HEK293 (cell line): ENCODE results near the gene PALS2.
A peak's percentile ranks its signal among the peaks of the same experiment; 100 is the strongest.

ENCODE experiments used
- CTCF ChIA-PET: fragments of 350-600 bp; formaldehyde crosslinking; extraction: SDS; loops from one replicate; lab custom pipeline; 2021; ENCODE audit warnings: antibody characterized with exemption; lab: Yijun Ruan, JAX
- POLR2A ChIA-PET: fragments of 300-600 bp; formaldehyde crosslinking; extraction: SDS; loops from one replicate; lab custom pipeline; 2020; ENCODE audit warnings: antibody characterized with exemption, inconsistent platforms; lab: Yijun Ruan, JAX
- H3K27ac ChIP-seq: fragments of 200-500 bp; sonication (Bioruptor generic); 2 replicates; pipeline ENCODE4 v1.5.1; 2014; ENCODE audit warnings: low read depth, low read length, control low read depth, inconsistent platforms; ENCODE audit errors: extremely low read depth
- H3K36me3 ChIP-seq, 2 experiments: fragments of 200-500 bp in 1 of 2; sonication (Bioruptor generic) in 1 of 2; 1 replicate in 1 of 2; 2 replicates in 1 of 2; pipeline ENCODE4 v1.5.1; 2014 to 2017; ENCODE audit warnings: inconsistent platforms in 2 of 2, low read length in 2 of 2; ENCODE audit not compliant: control insufficient read depth in 2 of 2, insufficient read depth in 1 of 2
- H3K4me1 ChIP-seq: fragments of 200-500 bp; sonication (Bioruptor generic); 2 replicates; pipeline ENCODE4 v1.5.1; 2014; ENCODE audit warnings: mild to moderate bottlenecking, low read length, inconsistent platforms; ENCODE audit not compliant: control insufficient read depth, insufficient read depth
- H3K4me3 ChIP-seq: 2 replicates; pipeline ENCODE4 v1.5.1; 2011; ENCODE audit warnings: low read depth, mild to moderate bottlenecking, control low read depth, low read length, moderate library complexity
- H3K9me3 ChIP-seq: fragments of 200-500 bp; sonication (Bioruptor generic); 2 replicates; pipeline ENCODE4 v1.5.1; 2014; ENCODE audit warnings: low read depth, low read length, inconsistent platforms; ENCODE audit not compliant: control insufficient read depth, insufficient read depth
- EGR2 ChIP-seq: fragments of 450-650 bp; formaldehyde crosslinking; IDR thresholded peaks from 2 replicates; pipeline ENCODE4 v1.5.1; 2016; ENCODE audit warnings: low read depth, missing biosample characterization, missing genetic modification characterization
- FEZF1 ChIP-seq: fragments of 450-650 bp; formaldehyde crosslinking; IDR thresholded peaks from 2 replicates; pipeline ENCODE4 v1.5.1; 2016; ENCODE audit warnings: missing biosample characterization, missing genetic modification characterization
- GLI4 ChIP-seq: fragments of 450-650 bp; formaldehyde crosslinking; IDR thresholded peaks from 2 replicates; pipeline ENCODE4 v1.5.1; 2016; ENCODE audit warnings: missing biosample characterization, missing genetic modification characterization
- IKZF3 ChIP-seq: fragments of 450-650 bp; IDR thresholded peaks from 2 replicates; pipeline ENCODE4 v1.5.0; 2018; ENCODE audit warnings: missing biosample characterization, mild to moderate bottlenecking, missing genetic modification characterization, moderate library complexity
- RBAK ChIP-seq: fragments of 450-650 bp; formaldehyde crosslinking; IDR thresholded peaks from 2 replicates; pipeline ENCODE4 v1.5.1; 2016; ENCODE audit warnings: missing biosample characterization, missing genetic modification characterization
- SCRT2 ChIP-seq: fragments of 450-650 bp; formaldehyde crosslinking; IDR thresholded peaks from 2 replicates; pipeline ENCODE4 v1.5.1; 2016; ENCODE audit warnings: missing biosample characterization, missing genetic modification characterization
- WT1 ChIP-seq: fragments of 450-650 bp; formaldehyde crosslinking; IDR thresholded peaks from 2 replicates; pipeline ENCODE4 v1.5.1; 2016; ENCODE audit warnings: missing biosample characterization, missing genetic modification characterization
- ZFHX2 ChIP-seq: fragments of 450-650 bp; formaldehyde crosslinking; conservative IDR thresholded peaks from 2 replicates; pipeline ENCODE4 v1.5.1; 2016; ENCODE audit warnings: missing biosample characterization, missing genetic modification characterization
- ZIC2 ChIP-seq: fragments of 450-650 bp; formaldehyde crosslinking; IDR thresholded peaks from 2 replicates; pipeline ENCODE4 v1.5.1; 2016; ENCODE audit warnings: missing biosample characterization, missing genetic modification characterization
- ZNF10 ChIP-seq: fragments of 450-650 bp; formaldehyde crosslinking; IDR thresholded peaks from 2 replicates; pipeline ENCODE4 v1.5.1; 2017; ENCODE audit warnings: missing biosample characterization, missing genetic modification characterization
- ZNF112 ChIP-seq: fragments of 450-650 bp; formaldehyde crosslinking; IDR thresholded peaks from 2 replicates; pipeline ENCODE4 v1.5.0; 2017; ENCODE audit warnings: missing biosample characterization, missing genetic modification characterization
- ZNF114 ChIP-seq: fragments of 450-650 bp; formaldehyde crosslinking; IDR thresholded peaks from 2 replicates; pipeline ENCODE4 v1.5.0; 2017; ENCODE audit warnings: missing biosample characterization, missing genetic modification characterization
- ZNF133 ChIP-seq: fragments of 450-650 bp; formaldehyde crosslinking; IDR thresholded peaks from 2 replicates; pipeline ENCODE4 v1.5.1; 2016; ENCODE audit warnings: missing biosample characterization, missing genetic modification characterization
- ZNF223 ChIP-seq: fragments of 450-650 bp; formaldehyde crosslinking; IDR thresholded peaks from 2 replicates; pipeline ENCODE4 v1.5.1; 2016; ENCODE audit warnings: missing biosample characterization, missing genetic modification characterization
- ZNF23 ChIP-seq: fragments of 450-650 bp; formaldehyde crosslinking; IDR thresholded peaks from 2 replicates; pipeline ENCODE4 v1.5.1; 2016; ENCODE audit warnings: missing biosample characterization, missing genetic modification characterization, borderline replicate concordance
- ZNF311 ChIP-seq: fragments of 450-650 bp; formaldehyde crosslinking; IDR thresholded peaks from 2 replicates; pipeline ENCODE4 v1.5.1; 2017; ENCODE audit warnings: missing biosample characterization, missing genetic modification characterization, borderline replicate concordance
- ZNF366 ChIP-seq: fragments of 450-650 bp; formaldehyde crosslinking; conservative IDR thresholded peaks from 2 replicates; pipeline ENCODE4 v1.5.1; 2016; ENCODE audit warnings: missing biosample characterization, missing genetic modification characterization
- ZNF433 ChIP-seq: fragments of 450-650 bp; formaldehyde crosslinking; IDR thresholded peaks from 2 replicates; pipeline ENCODE4 v1.5.1; 2016; ENCODE audit warnings: missing biosample characterization, missing genetic modification characterization, low read depth
- ZNF501 ChIP-seq: fragments of 450-650 bp; formaldehyde crosslinking; IDR thresholded peaks from 2 replicates; pipeline ENCODE4 v1.5.1; 2016; ENCODE audit warnings: missing biosample characterization, missing genetic modification characterization
- ZNF514 ChIP-seq: fragments of 450-650 bp; formaldehyde crosslinking; IDR thresholded peaks from 2 replicates; pipeline ENCODE4 v1.5.1; 2016; ENCODE audit warnings: missing biosample characterization, missing genetic modification characterization
- ZNF548 ChIP-seq: fragments of 450-650 bp; formaldehyde crosslinking; IDR thresholded peaks from 2 replicates; pipeline ENCODE4 v1.5.1; 2016; ENCODE audit warnings: missing biosample characterization, missing genetic modification characterization
- ZNF555 ChIP-seq: fragments of 450-650 bp; formaldehyde crosslinking; conservative IDR thresholded peaks from 2 replicates; pipeline ENCODE4 v1.5.1; 2017; ENCODE audit warnings: missing biosample characterization, mild to moderate bottlenecking, missing genetic modification characterization, inconsistent platforms
- ZNF624 ChIP-seq: fragments of 450-650 bp; formaldehyde crosslinking; IDR thresholded peaks from 2 replicates; pipeline ENCODE4 v1.5.1; 2017; ENCODE audit warnings: missing biosample characterization, missing genetic modification characterization
- ZNF792 ChIP-seq: fragments of 450-650 bp; formaldehyde crosslinking; IDR thresholded peaks from 2 replicates; pipeline ENCODE4 v1.5.1; 2016; ENCODE audit warnings: missing biosample characterization, missing genetic modification characterization
- ZSCAN16 ChIP-seq: fragments of 450-650 bp; formaldehyde crosslinking; IDR thresholded peaks from 2 replicates; pipeline ENCODE4 v1.5.1; 2016; ENCODE audit warnings: missing biosample characterization, missing genetic modification characterization
- TF ChIP-seq, protein P1 (sequence below): fragments of 450-650 bp; formaldehyde crosslinking; IDR thresholded peaks from 2 replicates; pipeline ENCODE4 v1.5.1; 2016; ENCODE audit warnings: missing biosample characterization, missing genetic modification characterization
- TF ChIP-seq, protein P2 (sequence below): fragments of 450-650 bp; IDR thresholded peaks from 2 replicates; pipeline ENCODE4 v1.5.1; 2018; ENCODE audit warnings: missing biosample characterization, mild to moderate bottlenecking, missing genetic modification characterization
- TF ChIP-seq, protein P3 (sequence below): fragments of 450-650 bp; formaldehyde crosslinking; IDR thresholded peaks from 2 replicates; pipeline ENCODE4; 2016; ENCODE audit warnings: missing biosample characterization, missing genetic modification characterization
- TF ChIP-seq, protein P4 (sequence below): fragments of 450-650 bp; formaldehyde crosslinking; IDR thresholded peaks from 2 replicates; pipeline ENCODE4 v1.5.1; 2017; ENCODE audit warnings: missing biosample characterization, missing genetic modification characterization
- TF ChIP-seq, protein P5 (sequence below): fragments of 450-650 bp; formaldehyde crosslinking; IDR thresholded peaks from 2 replicates; pipeline ENCODE4 v1.5.1; 2017; ENCODE audit warnings: missing biosample characterization, missing genetic modification characterization
- TF ChIP-seq, protein P6 (sequence below): fragments of 450-650 bp; formaldehyde crosslinking; IDR thresholded peaks from 2 replicates; pipeline ENCODE4 v1.5.1; 2016; ENCODE audit warnings: missing biosample characterization, missing genetic modification characterization, borderline replicate concordance

Gene PALS2

DNA sequence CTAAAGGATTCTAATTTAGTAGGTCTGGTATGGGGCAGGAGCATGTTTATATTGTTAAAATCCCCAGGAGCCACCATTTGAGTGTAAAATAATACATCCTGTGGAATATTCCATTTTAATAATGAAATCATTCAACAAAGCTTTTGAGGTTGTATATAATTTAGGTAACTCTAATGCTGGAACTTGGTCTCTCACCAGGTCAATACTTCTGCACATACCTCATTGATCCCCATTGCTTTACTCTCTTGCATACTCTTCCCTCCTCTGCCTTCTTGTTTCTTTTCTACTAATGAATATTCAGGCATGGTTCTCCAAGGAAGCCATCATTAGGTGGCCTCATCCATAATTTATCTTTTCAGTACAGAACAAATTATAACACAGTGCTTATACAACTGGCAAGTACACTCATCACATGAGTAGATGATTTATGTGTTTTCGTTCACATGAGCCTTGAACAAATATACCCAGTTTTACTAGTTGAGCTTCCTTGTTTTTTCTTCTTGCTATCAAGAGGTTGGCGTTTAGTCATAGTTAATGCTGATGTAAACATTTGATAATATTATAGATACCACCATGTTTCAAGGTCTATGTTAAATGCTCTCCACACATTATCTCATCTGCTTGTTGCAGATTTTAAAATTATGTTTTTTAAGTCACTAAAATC lies 7.2 kb downstream of the PALS2 start (continued):
- TF ChIP-seq IKZF3 (tag by site-specific recombination) (no peak), ZNF514 (no peak), ZNF792 (tag by site-specific recombination) (no peak), EGR2 (no peak), WT1 (no peak), ZSCAN16 (tag by site-specific recombination) (no peak), RBAK (tag by site-specific recombination) (no peak), ZNF555 (no peak), ZNF501 (tag by site-specific recombination) (no peak), ZFHX2 (tag by site-specific recombination) (no peak), ZNF114 (no peak), SCRT2 (tag by site-specific recombination) (0 out of 2 replicates have a peak, but pooled peaks have one; percentile 21), ZNF23 (no peak), GLI4 (tag by site-specific recombination) (no peak), ZNF112 (tag by site-specific recombination) (no peak), ZIC2 (tag by site-specific recombination) (no peak)
- TF ChIP-seq, protein P1, sequence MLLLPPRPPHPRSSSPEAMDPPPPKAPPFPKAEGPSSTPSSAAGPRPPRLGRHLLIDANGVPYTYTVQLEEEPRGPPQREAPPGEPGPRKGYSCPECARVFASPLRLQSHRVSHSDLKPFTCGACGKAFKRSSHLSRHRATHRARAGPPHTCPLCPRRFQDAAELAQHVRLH (tag by site-specific recombination) = no peak
- TF ChIP-seq, protein P2, sequence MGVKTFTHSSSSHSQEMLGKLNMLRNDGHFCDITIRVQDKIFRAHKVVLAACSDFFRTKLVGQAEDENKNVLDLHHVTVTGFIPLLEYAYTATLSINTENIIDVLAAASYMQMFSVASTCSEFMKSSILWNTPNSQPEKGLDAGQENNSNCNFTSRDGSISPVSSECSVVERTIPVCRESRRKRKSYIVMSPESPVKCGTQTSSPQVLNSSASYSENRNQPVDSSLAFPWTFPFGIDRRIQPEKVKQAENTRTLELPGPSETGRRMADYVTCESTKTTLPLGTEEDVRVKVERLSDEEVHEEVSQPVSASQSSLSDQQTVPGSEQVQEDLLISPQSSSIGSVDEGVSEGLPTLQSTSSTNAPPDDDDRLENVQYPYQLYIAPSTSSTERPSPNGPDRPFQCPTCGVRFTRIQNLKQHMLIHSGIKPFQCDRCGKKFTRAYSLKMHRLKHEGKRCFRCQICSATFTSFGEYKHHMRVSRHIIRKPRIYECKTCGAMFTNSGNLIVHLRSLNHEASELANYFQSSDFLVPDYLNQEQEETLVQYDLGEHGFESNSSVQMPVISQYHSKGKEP (tag by site-specific recombination) = no peak
- TF ChIP-seq, protein P3, sequence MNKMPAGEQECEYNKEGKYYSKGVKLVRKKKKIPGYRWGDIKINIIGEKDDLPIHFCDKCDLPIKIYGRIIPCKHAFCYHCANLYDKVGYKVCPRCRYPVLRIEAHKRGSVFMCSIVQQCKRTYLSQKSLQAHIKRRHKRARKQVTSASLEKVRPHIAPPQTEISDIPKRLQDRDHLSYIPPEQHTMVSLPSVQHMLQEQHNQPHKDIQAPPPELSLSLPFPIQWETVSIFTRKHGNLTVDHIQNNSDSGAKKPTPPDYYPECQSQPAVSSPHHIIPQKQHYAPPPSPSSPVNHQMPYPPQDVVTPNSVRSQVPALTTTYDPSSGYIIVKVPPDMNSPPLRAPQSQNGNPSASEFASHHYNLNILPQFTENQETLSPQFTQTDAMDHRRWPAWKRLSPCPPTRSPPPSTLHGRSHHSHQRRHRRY (tag by site-specific recombination) = no peak
- TF ChIP-seq, protein P4, sequence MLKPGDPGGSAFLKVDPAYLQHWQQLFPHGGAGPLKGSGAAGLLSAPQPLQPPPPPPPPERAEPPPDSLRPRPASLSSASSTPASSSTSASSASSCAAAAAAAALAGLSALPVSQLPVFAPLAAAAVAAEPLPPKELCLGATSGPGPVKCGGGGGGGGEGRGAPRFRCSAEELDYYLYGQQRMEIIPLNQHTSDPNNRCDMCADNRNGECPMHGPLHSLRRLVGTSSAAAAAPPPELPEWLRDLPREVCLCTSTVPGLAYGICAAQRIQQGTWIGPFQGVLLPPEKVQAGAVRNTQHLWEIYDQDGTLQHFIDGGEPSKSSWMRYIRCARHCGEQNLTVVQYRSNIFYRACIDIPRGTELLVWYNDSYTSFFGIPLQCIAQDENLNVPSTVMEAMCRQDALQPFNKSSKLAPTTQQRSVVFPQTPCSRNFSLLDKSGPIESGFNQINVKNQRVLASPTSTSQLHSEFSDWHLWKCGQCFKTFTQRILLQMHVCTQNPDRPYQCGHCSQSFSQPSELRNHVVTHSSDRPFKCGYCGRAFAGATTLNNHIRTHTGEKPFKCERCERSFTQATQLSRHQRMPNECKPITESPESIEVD (tag by site-specific recombination) = peak; percentile 81
- TF ChIP-seq, protein P5, sequence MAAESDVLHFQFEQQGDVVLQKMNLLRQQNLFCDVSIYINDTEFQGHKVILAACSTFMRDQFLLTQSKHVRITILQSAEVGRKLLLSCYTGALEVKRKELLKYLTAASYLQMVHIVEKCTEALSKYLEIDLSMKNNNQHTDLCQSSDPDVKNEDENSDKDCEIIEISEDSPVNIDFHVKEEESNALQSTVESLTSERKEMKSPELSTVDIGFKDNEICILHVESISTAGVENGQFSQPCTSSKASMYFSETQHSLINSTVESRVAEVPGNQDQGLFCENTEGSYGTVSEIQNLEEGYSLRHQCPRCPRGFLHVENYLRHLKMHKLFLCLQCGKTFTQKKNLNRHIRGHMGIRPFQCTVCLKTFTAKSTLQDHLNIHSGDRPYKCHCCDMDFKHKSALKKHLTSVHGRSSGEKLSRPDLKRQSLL (tag by site-specific recombination) = no peak
- TF ChIP-seq, all 188 proteins: peak for 19

DNA sequence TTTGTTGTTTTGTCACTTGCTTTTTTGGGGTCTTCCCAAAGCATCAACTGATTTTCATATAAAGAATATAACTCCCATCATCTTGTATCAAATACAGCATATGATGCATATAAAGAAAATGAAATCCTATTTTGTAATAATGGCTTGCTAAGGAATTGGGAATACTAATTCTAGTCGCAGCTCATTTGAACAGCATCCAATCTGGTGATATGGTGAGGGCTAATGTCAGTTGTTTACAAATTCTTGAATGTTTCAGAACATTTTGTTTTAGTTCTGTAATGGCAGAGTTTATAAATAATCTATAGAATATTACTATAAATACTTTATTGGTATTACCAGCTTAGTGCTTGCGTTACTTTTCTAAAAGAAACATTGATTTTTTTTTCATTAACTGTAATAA lies 8.9 kb downstream of the PALS2 start:
- CTCF ChIA-PET = interaction anchor here (1.1 to 1.3 kb wide), 2 partner anchors 11 to 82 kb away, joined by 3 read pairs; no protein-coding TSS in a partner anchor
- no peaks in the 10 kb centered on the region for H3K36me3 ChIP-seq
- no peak overlapping the region for H3K27ac ChIP-seq
- H3K4me1 ChIP-seq = peaks cover 19% of the 10 kb centered on the region; the same call in 1 of the 2 replicates
- H3K4me3 ChIP-seq = no peak overlapping the region
- POLR2A ChIA-PET = no interaction called here
- H3K9me3 ChIP-seq = no peaks in the 10 kb centered on the region
- TF ChIP-seq ZNF433 (tag by site-specific recombination) = no peak
- TF ChIP-seq, protein P6, sequence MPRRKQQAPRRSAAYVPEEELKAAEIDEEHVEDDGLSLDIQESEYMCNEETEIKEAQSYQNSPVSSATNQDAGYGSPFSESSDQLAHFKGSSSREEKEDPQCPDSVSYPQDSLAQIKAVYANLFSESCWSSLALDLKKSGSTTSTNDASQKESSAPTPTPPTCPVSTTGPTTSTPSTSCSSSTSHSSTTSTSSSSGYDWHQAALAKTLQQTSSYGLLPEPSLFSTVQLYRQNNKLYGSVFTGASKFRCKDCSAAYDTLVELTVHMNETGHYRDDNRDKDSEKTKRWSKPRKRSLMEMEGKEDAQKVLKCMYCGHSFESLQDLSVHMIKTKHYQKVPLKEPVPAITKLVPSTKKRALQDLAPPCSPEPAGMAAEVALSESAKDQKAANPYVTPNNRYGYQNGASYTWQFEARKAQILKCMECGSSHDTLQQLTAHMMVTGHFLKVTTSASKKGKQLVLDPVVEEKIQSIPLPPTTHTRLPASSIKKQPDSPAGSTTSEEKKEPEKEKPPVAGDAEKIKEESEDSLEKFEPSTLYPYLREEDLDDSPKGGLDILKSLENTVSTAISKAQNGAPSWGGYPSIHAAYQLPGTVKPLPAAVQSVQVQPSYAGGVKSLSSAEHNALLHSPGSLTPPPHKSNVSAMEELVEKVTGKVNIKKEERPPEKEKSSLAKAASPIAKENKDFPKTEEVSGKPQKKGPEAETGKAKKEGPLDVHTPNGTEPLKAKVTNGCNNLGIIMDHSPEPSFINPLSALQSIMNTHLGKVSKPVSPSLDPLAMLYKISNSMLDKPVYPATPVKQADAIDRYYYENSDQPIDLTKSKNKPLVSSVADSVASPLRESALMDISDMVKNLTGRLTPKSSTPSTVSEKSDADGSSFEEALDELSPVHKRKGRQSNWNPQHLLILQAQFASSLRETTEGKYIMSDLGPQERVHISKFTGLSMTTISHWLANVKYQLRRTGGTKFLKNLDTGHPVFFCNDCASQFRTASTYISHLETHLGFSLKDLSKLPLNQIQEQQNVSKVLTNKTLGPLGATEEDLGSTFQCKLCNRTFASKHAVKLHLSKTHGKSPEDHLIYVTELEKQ (tag by site-specific recombination) = no peak
- TF ChIP-seq ZNF366 = no peak
- TF ChIP-seq ZNF10 = no peak
- TF ChIP-seq ZNF133 = no peak
- no peak for TF ChIP-seq ZNF548
- no peak for TF ChIP-seq FEZF1 (tag by site-specific recombination)
- TF ChIP-seq ZNF223 (tag by site-specific recombination) = no peak
- TF ChIP-seq ZNF624 (tag by site-specific recombination) = no peak
- no peak for TF ChIP-seq ZNF311 (tag by site-specific recombination)
